DMS153 treated with DMSO at 0.1 percent for 48 hours (cell line): ENCODE results near the gene CAMK1D.
"Not testable (repeated sequence)": the region's sequence is repeated elsewhere in the genome, so short reads cannot be mapped to it uniquely, and the experiment has no call there.

Source experiments
- DNase-seq: peaks from one replicate; lab custom pipeline; 2025; ENCODE audit not compliant: unreplicated experiment; lab: John Stamatoyannopoulos, UW

The CAMK1D gene

GRCh38 chr10:12491491-12491890, 142.1 kb downstream of the CAMK1D start:
- DNase-seq: no peak

GRCh38 chr10:12492016-12492415, 142.7 kb downstream of the CAMK1D start:
- no peak for DNase-seq

DNA sequence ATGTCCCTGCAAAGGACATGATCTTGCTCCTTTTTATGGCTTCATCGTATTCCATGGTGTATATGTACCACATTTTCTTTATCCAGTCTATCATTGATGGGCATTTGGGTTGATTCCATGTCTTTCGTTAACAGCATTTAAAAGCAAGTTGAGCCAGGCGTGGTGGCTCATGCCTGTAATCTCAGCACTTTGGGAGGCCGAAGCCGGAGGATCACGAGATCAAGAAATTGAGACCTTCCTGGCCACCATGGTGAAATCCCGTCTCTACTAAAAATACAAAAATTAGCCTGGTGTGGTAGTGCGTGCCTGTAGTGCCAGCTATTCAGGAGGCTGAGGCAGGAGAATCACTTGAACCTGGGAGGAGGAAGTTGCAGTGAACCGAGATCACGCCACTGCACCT, 147.7 kb downstream of the CAMK1D start:
- DNase-seq: not testable (repeated sequence)

- DNase-seq: no peak
These were observed 150.0 kb downstream of the CAMK1D start for GRCh38 chr10:12499076-12499986.

DNA sequence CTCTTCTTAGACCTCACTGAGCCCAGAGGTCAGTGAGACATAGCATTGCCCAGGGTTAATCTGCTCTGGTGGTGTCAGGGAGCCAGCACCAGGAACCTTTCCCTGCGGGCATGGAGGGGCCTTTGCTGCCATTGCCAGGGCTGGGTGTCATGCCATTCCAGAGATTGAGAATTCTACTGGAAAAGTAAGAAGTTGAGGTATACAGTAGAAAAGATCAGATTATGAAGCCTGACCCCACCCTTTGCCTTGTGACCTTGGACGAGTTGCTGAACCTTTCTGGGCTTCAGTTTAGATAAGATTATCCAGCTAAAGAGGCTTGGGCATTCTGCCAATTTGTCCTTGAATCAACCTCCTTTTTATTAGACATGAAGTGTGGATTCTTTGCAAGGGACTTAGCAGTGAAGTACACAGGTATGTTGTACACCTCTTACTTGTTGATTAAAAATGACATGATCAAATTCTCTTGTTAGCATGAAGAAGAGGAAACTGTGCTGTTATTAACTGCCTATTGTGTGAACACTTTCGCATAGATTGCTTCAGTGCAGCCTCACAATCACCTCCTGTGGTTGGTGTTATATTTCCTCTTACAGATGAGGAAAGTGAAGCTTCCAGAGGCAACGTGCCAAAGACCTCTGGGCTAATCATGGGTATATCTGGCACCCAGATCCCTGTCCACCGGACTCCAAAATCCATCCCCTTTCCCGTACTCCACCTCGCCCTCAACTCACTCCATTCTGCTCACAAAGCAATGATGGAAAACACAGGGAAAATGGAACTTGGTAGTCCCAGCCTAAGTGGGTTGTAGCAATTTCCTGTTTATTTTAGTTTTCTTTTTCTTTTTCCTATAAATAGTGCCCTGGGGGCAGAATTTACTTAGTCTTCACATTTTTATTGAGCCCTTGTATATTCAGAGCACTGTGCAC, 151.3 kb downstream of the CAMK1D start:
- DNase-seq: peak; percentile 68

- no peak for DNase-seq
These were observed 152.0 kb downstream of the CAMK1D start for GRCh38 chr10:12501324-12501723.

DNA sequence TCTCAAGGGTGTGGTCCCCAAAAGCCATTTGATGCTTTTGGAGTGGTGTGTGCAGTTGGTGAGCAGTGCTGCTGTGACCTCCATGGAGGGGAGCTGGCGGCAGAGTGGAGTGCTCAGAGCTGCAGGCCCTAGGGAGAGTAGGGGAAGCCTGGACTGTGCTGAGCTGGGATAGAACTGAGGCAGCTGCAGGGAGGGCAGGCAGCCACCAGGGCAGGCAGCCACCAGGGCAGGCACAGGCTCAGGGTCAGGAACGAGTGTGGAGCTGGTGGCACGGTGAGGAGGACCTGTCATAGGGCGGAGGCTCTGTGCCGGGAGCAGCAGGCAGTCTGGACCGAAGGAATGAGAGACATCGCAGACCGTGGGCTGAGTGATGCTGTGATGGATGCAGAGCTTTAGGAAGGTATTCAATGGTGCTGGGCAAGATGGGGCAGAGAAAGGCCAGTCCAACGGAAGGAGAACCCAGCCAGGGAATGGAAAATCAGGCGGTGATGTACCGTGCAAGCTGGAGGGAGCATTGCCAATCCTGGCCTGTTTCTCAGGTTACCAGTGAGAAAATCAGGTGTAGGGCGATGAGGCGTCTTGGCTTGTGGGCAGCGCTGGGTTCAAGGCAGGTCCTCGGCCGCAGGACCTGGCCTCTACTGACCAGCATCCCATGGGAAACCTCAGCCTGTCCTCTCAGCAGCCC, 152.6 kb downstream of the CAMK1D start:
- DNase-seq: no peak

DNA sequence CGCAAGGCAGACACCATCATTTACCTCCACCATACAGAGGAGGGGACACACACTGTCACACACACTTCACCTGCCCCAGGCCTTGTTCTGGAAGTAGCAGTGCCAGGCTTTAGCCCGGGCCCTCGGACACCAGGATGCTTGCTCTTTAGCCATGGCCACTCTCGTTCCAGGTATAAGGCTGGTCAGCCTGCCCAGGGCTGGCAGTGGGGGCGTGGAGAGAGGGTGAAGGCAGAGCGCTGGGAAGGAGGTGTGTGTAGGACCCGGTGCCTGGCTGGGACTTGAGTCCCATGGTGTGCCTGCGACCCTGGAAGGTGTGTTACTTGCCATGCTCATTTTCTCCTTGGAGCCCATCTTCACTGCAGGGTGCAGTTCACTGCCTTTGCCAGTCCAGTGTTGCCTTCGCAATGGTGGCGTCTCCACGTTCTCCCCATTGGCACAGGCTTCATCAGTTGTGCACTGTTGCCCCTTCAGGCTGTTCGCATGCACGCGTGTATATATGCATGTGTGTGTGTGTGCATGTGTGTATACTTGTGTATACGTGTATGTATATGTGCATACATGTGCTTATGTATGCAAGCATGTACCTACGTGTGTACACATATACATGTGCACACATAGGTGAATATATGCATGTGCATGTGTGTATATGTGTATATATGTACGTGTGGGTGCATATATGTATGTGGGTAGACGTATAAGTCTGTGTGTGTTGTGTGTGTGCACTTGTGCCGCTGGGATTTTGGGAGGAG, 153.4 kb downstream of the CAMK1D start:
- no peak for DNase-seq

- no peak for DNase-seq
These were observed 154.0 kb downstream of the CAMK1D start for GRCh38 chr10:12503311-12503710.

DNA sequence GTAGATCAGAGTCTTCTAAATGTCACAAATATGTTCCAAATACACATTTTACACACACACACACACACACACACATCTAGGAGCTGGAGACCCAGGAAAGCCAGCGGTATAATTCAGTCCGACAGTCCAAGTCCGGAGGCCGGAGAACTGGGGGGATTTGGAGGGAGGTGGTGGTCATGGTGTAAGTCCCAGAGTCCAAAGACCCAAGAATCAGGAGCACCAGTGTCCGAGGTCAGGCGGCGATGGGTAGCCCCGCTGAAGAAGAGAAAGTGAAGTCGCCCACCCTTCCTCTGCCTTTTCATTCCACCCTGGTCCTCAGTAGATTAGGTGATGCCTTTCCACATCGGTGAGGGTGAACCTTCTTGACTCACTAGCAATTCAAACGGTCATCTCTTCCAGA, 154.8 kb downstream of the CAMK1D start:
- DNase-seq: no peak

GRCh38 chr10:12504628-12505027, 155.3 kb downstream of the CAMK1D start:
- DNase-seq: no peak

DNA sequence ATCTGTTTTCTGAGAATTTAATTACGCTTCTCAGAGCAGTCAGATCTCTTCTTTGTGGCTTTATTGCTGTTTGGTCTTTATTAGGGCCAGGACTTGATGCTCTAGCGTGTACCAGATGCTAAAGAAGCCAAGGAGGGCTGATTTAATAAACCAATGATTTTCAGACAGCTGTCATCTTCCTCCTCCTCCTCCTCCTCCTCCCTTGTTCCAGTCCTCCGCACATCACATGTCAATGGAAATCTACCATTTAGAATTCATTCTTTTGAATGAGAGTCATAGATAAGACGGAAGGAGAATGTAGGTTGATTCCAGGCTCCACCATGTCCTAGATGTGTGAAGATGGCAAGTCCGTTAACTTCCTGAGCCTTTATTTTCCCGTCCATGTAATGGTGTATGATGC, 156.3 kb downstream of the CAMK1D start:
- DNase-seq: no peak

GRCh38 chr10:12507165-12507850, 158.0 kb downstream of the CAMK1D start:
- DNase-seq: no peak

- no peak for DNase-seq
These were observed 158.8 kb downstream of the CAMK1D start for GRCh38 chr10:12508165-12508564.

- no peak for DNase-seq
These were observed 159.9 kb downstream of the CAMK1D start for GRCh38 chr10:12509016-12509793.

- no peak for DNase-seq
These were observed 160.4 kb downstream of the CAMK1D start for GRCh38 chr10:12509794-12510100.

DNA sequence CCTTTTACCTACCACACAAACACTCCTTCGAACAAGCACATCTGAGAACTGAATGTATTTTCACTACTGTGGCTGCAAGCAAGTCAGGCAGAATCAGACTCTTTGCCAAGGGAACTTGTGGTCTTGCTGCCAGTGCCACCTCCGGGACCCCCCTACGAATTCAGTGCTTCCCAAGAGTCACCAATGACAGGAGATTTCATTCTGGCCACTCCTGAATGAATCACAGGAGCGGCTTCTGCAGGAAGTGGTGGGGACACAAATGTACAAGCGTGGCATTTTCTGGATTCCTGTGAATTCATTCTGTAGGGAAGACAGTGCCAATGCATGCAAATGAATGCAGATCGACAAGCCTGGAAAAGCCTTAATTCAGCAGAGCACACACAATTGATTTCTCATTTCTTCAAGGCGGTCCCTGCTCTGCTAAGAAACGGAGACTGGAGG, 161.2 kb downstream of the CAMK1D start:
- no peak for DNase-seq

GRCh38 chr10:12510984-12511383, 161.6 kb downstream of the CAMK1D start:
- no peak for DNase-seq

DNA sequence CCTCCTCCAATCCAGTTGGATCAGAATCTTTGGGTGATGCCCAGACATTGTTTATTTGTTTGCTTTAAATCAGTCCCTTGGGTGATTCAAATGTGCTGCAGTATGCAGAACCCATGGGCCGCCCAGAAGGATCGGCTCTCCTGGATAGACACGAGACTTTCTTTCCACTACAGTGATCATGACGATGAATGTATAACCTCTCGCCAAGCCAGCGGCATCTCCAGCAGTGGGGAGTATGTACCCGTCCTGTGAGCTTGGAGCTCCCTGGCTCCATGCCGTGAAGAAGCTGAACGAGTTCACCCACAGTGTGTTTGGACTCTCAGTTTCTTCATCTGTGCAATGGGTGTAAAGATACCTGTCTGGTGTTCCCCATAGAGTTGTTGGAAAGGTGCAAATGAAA, 162.3 kb downstream of the CAMK1D start:
- no peak for DNase-seq
